Measurements from ENCODE around the gene PLCL1.

PLCL1 gene

GRCh38 chr2:197804049-197804757 is at the start of gene PLCL1:
PLCL1 (plus strand) TSS chr2:197804593.
- H3K4me3 ChIP-seq (ENCODE audit: control insufficient read depth, low read depth, low read length), result peak within 1 kb of the TSS; percentile 55
- peak; percentile 84 for DNase-seq (ENCODE audit: low read depth)
- TF ChIP-seq, protein P1, sequence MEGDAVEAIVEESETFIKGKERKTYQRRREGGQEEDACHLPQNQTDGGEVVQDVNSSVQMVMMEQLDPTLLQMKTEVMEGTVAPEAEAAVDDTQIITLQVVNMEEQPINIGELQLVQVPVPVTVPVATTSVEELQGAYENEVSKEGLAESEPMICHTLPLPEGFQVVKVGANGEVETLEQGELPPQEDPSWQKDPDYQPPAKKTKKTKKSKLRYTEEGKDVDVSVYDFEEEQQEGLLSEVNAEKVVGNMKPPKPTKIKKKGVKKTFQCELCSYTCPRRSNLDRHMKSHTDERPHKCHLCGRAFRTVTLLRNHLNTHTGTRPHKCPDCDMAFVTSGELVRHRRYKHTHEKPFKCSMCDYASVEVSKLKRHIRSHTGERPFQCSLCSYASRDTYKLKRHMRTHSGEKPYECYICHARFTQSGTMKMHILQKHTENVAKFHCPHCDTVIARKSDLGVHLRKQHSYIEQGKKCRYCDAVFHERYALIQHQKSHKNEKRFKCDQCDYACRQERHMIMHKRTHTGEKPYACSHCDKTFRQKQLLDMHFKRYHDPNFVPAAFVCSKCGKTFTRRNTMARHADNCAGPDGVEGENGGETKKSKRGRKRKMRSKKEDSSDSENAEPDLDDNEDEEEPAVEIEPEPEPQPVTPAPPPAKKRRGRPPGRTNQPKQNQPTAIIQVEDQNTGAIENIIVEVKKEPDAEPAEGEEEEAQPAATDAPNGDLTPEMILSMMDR (conservative IDR thresholded peaks at IDR 0.05; ENCODE audit: control insufficient read depth, insufficient read depth, low read depth, low read length), result no peak

GRCh38 chr2:197759013-197759412 is 45.4 kb upstream of the PLCL1 start:
- TF ChIP-seq, protein P1 (conservative IDR thresholded peaks at IDR 0.05; ENCODE audit: control insufficient read depth, insufficient read depth, low read depth, low read length), result no peak
- DNase-seq (ENCODE audit: low read depth), result no peak
- H3K4me3 ChIP-seq (ENCODE audit: control insufficient read depth, low read depth, low read length), result no peak overlapping the region

GRCh38 chr2:197759625-197760292 is 44.6 kb upstream of the PLCL1 start:
- no peak overlapping the region for H3K4me3 ChIP-seq (ENCODE audit: control insufficient read depth, low read depth, low read length)
- TF ChIP-seq, protein P1 (conservative IDR thresholded peaks at IDR 0.05; ENCODE audit: control insufficient read depth, insufficient read depth, low read depth, low read length), result no peak
- DNase-seq (ENCODE audit: low read depth), result no peak

GRCh38 chr2:197760293-197760657 is 44.1 kb upstream of the PLCL1 start:
- no peak overlapping the region for H3K4me3 ChIP-seq (ENCODE audit: control insufficient read depth, low read depth, low read length)
- TF ChIP-seq, protein P1 (conservative IDR thresholded peaks at IDR 0.05; ENCODE audit: control insufficient read depth, insufficient read depth, low read depth, low read length), result no peak

DNA sequence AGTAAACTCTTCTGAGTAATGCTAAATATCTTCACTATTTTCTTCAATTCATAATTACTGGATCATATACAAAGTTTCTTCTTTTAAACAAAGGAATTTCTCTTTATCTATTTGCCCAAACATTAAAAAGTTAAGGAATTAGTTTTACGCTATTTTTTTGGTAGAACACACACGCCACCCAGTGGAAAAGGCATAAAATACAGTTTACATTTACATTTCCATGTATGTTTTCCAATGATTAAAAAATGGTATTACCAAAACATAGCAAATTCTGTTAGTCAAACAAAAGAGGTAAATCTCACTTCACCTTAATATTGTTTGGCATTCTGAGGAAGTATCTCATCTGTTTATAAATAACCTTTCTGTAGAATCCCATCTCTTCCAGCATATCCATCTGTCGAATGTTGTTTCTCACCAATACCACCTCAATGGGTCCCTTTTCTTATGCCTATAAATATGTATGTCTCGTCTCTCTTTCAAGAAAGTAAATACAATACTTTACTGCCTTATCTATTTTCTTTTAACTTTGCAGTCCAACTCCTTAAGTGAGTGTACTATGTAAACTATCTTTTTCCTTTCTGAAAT is 26.5 kb upstream of the PLCL1 start:
- no peak overlapping the region for H3K4me3 ChIP-seq (ENCODE audit: control insufficient read depth, low read depth, low read length)
- TF ChIP-seq, protein P1 (conservative IDR thresholded peaks at IDR 0.05; ENCODE audit: control insufficient read depth, insufficient read depth, low read depth, low read length), result peak; percentile 63

More at GRCh38 chr2:197760293-197760657, 44.1 kb upstream of the PLCL1 start:
- DNase-seq (ENCODE audit: low read depth), result no peak

DNA sequence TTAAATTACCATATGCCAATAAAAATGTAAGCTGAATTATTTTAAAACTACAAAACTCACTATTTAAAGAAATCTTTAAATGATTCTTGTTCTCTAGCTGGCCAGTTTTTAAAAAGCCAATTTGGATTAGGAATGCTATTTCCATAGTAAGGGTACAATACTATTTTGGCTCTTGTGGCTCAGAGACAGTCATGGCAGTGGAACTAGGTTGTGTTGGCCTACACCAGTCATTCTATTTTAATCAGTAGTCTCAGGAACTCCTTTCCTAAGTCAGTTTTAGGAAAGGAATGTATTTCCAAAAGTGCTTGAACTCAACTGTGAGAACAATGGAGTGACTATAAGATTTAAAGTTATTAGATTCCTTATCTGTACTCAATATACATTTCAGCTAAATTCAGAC is 25.1 kb upstream of the PLCL1 start:
- H3K4me3 ChIP-seq (ENCODE audit: control insufficient read depth, low read depth, low read length), result no peak overlapping the region
- DNase-seq (ENCODE audit: low read depth), result no peak
- TF ChIP-seq, protein P1 (conservative IDR thresholded peaks at IDR 0.05; ENCODE audit: control insufficient read depth, insufficient read depth, low read depth, low read length), result no peak

More for the DNA sequence above, 26.5 kb upstream of the PLCL1 start:
- DNase-seq (ENCODE audit: low read depth), result peak; percentile 59

Measured in fibroblast of mammary gland (primary cell).